ENCODE data around the gene RGS3. TPM values are rescaled to one million over a fixed set of nuclear protein-coding genes. Genes with fewer than 3 reads are reported as not detected.

The RGS3 gene
- total RNA-seq, 4 donors from 2014 or later: 10.5 to 18.2 (median 12.8) TPM

- intact Hi-C loops (cut with DNase I; ENCODE audit: low total_unique reads): no loop called here
- DNase-seq (ENCODE audit: low spot score in 2 of 2): peak in 1 of 2 donors; percentile 79
Observed at GRCh38 chr9:113479174-113479621, 15.7 kb downstream of the RGS3 start.

GRCh38 chr9:113480612-113481011 is 17.1 kb downstream of the RGS3 start:
- peak in 1 of 2 donors; percentile 64 for DNase-seq (ENCODE audit: low spot score in 2 of 2)
- no peak for TF ChIP-seq CTCF (IDR thresholded peaks at IDR 0.05)
- no peak for TF ChIP-seq POLR2A (IDR thresholded peaks at IDR 0.05)
- no peak overlapping the region for H3K4me3 ChIP-seq (ENCODE audit: low read depth, poor library complexity, severe bottlenecking)
- intact Hi-C loops (cut with DNase I; ENCODE audit: low total_unique reads): no loop called here
- WGBS, 2 donors: 86 to 95% methylated on average over 4 of the region's 4 CpGs

More at GRCh38 chr9:113479174-113479621, 15.7 kb downstream of the RGS3 start:
- no peak for TF ChIP-seq POLR2A (IDR thresholded peaks at IDR 0.05)
- no peak for TF ChIP-seq CTCF (IDR thresholded peaks at IDR 0.05)
- 70 to 75% methylated on average over 7 of the region's 7 CpGs for WGBS, 2 donors
- H3K4me3 ChIP-seq (ENCODE audit: low read depth, poor library complexity, severe bottlenecking): no peak overlapping the region

GRCh38 chr9:113481176-113481787 is 17.8 kb downstream of the RGS3 start:
- 90% methylated on average over 7 of the region's 7 CpGs for WGBS, 2 donors

GRCh38 chr9:113482341-113482740 is 18.8 kb downstream of the RGS3 start:
- no peak for TF ChIP-seq POLR2A (IDR thresholded peaks at IDR 0.05)
- no peak for TF ChIP-seq CTCF (IDR thresholded peaks at IDR 0.05)
- 98 to 99% methylated on average over 10 of the region's 10 CpGs for WGBS, 2 donors
- peak in 1 of 2 donors; percentile 40 for DNase-seq (ENCODE audit: low spot score in 2 of 2)
- H3K4me3 ChIP-seq (ENCODE audit: low read depth, poor library complexity, severe bottlenecking): no peak overlapping the region
- intact Hi-C loops (cut with DNase I; ENCODE audit: low total_unique reads): no loop called here

More at GRCh38 chr9:113481176-113481787, 17.8 kb downstream of the RGS3 start:
- intact Hi-C loops (cut with DNase I; ENCODE audit: low total_unique reads): no loop called here
- DNase-seq (ENCODE audit: low spot score in 2 of 2): no peak
- H3K4me3 ChIP-seq (ENCODE audit: low read depth, poor library complexity, severe bottlenecking): no peak overlapping the region
- TF ChIP-seq POLR2A (IDR thresholded peaks at IDR 0.05) (no peak), CTCF (IDR thresholded peaks at IDR 0.05) (no peak)

- H3K4me3 ChIP-seq (ENCODE audit: low read depth, poor library complexity, severe bottlenecking): no peak overlapping the region
- TF ChIP-seq CTCF (IDR thresholded peaks at IDR 0.05) (no peak), POLR2A (IDR thresholded peaks at IDR 0.05) (no peak)
- WGBS, 2 donors: 94 to 97% methylated on average over 6 of the region's 6 CpGs
- intact Hi-C loops (cut with DNase I; ENCODE audit: low total_unique reads): no loop called here
- DNase-seq (ENCODE audit: low spot score in 2 of 2): peak in 1 of 2 donors; percentile 80
Observed at GRCh38 chr9:113482991-113483675, 19.6 kb downstream of the RGS3 start.
